Breast epithelium (tissue), 4 donors: ENCODE measurements around the gene ZBTB24. TPM values are rescaled to one million over a fixed set of nuclear protein-coding genes. Genes with fewer than 3 reads are reported as not detected.

Experiments
- DNase-seq, 2 donors: peaks; one replicate each; pipeline ENCODE4 v3.0.0-alpha.2; 2019; ENCODE audit warnings: low spot score in 2 of 2
- H3K27ac ChIP-seq, 2 donors: fragments of 200-600 bp; sonication (generic) in 1 of 2; one replicate each; pipeline ENCODE4 v1.5.1; 2016 to 2019; ENCODE audit warnings: mild to moderate bottlenecking in 1 of 2
- H3K27me3 ChIP-seq, 2 donors: fragments of 200-600 bp; sonication (generic) in 1 of 2; one replicate each; pipeline versions ENCODE4 v1.5.1 to v1.6.0; 2017 to 2019; ENCODE audit warnings: control low read depth in 1 of 2, mild to moderate bottlenecking in 1 of 2
- H3K36me3 ChIP-seq: fragments of 200-600 bp; one replicate; pipeline ENCODE4 v1.5.1; 2019
- H3K4me1 ChIP-seq, 2 donors: fragments of 200-600 bp; sonication (generic); one replicate each; pipeline ENCODE4 v1.5.1; 2016 to 2019; ENCODE audit warnings: control low read depth in 1 of 2
- H3K4me3 ChIP-seq, 3 donors: fragments of 200-600 bp; sonication (generic); 1 replicate in 2 of 3; 2 replicates in 1 of 3; pipeline ENCODE4 v1.5.1; 2016 to 2019; ENCODE audit warnings: mild to moderate bottlenecking in 3 of 3, moderate library complexity in 2 of 3
- H3K9me3 ChIP-seq, 2 donors: fragments of 200-600 bp; sonication (generic) in 1 of 2; one replicate each; pipeline ENCODE4 v1.5.1; 2016 to 2019; ENCODE audit warnings: control low read depth in 1 of 2
- POLR2A ChIP-seq: fragments of 450-650 bp; IDR thresholded peaks from one replicate; pipeline ENCODE4 v1.6.1; 2016; ENCODE audit warnings: antibody characterized with exemption, mild to moderate bottlenecking, moderate library complexity
- POLR2AphosphoS5 ChIP-seq, 3 donors: sonication (generic); formaldehyde crosslinking; IDR thresholded peaks; one replicate each; pipeline ENCODE4 v1.6.1; 2017; ENCODE audit warnings: antibody characterized with exemption in 3 of 3
- intact Hi-C: fragments of 100-400 bp; cut with DNase I; formaldehyde crosslinking; loops from one replicate; pipeline ENCODE4 v1.15.1; 2023; ENCODE audit warnings: low total_unique reads
- total RNA-seq, 3 donors: library from RNA; depleted of rRNA; stranded (reverse); fragments of >200 nt; gene quantifications; one replicate each; pipeline ENCODE4 v1.1.0, GENCODE V29; 2016
- TF ChIP-seq, protein P1 (sequence below), 3 donors: fragments of 450-650 bp; IDR thresholded peaks; one replicate each; pipeline ENCODE4 v1.5.1; 2016 to 2017; ENCODE audit warnings: antibody characterized with exemption in 3 of 3, mild to moderate bottlenecking in 3 of 3, moderate library complexity in 3 of 3

The ZBTB24 gene
- total RNA-seq, 3 donors from 2014 or later: 9.1 to 13.8 (median 9.8) TPM

DNA sequence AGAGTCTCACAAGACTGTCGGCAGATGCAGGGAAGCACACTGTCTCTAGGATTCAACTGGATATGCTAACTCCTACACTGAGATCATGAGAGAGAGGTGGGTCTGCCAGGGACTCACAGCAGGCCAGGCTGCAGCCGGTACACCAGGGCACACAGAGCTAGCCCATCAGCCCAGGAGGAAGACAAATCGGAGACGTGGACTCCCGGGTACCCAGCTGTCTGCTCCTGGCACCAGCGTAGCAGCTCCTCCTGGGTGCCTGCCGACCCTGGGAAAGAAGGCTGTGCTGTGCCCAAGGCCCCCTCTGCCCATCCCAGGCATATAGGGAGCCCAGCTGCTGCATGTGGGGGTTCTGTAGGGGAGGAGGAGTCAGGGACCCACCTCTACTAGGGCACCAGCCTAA is 34.4 kb downstream of the ZBTB24 start:
- intact Hi-C loops: no loop called here
- Histone ChIP-seq H3K4me3 (no peak overlapping the region), H3K4me1 (no peaks in the 10 kb centered on the region), H3K27ac (no peak overlapping the region), H3K27me3 (no peaks in the 10 kb centered on the region), H3K36me3 (no peaks in the 10 kb centered on the region), H3K9me3 (no peaks in the 10 kb centered on the region)
- TF ChIP-seq POLR2A: no peak
- TF ChIP-seq, protein P1, sequence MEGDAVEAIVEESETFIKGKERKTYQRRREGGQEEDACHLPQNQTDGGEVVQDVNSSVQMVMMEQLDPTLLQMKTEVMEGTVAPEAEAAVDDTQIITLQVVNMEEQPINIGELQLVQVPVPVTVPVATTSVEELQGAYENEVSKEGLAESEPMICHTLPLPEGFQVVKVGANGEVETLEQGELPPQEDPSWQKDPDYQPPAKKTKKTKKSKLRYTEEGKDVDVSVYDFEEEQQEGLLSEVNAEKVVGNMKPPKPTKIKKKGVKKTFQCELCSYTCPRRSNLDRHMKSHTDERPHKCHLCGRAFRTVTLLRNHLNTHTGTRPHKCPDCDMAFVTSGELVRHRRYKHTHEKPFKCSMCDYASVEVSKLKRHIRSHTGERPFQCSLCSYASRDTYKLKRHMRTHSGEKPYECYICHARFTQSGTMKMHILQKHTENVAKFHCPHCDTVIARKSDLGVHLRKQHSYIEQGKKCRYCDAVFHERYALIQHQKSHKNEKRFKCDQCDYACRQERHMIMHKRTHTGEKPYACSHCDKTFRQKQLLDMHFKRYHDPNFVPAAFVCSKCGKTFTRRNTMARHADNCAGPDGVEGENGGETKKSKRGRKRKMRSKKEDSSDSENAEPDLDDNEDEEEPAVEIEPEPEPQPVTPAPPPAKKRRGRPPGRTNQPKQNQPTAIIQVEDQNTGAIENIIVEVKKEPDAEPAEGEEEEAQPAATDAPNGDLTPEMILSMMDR (IDR thresholded peaks at IDR 0.05): no peak
- TF ChIP-seq POLR2AphosphoS5 (IDR thresholded peaks at IDR 0.05): no peak
- DNase-seq: no peak

DNA sequence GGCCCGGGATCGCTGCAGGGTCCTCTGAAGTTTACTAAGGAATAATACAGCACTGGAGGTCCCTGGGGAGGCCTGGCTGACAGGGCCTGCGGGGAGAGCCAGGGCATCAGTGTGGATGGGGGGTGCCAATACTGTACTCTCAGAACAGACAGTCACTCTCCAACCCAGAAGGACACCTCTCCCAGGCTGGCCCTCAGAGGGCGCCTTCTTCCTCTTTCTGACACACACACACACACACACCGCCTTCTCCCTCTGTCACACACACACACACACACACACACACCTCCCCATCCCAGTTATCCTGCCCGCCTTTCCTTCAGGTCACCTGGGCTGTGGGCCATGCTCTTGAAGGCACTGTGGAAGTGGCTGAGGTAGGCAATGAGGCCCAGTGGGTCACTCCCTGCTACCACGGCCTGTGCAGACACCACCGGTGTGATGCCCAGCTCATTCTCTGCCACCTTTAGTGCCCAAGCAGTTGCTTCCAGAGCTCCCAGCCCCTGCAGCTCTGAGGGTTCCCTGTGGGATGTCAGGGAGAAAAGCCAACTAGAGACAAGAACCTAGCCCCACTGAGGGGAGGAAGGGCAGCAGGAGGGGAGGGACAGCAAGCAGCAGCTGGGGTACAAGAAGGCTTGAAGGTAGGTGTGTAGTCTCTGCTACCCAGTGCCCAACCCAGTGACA is 35.0 kb downstream of the ZBTB24 start:
- Histone ChIP-seq H3K36me3 (no peaks in the 10 kb centered on the region), H3K9me3 (no peaks in the 10 kb centered on the region), H3K27ac (no peak overlapping the region), H3K4me3 (no peak overlapping the region), H3K27me3 (no peaks in the 10 kb centered on the region), H3K4me1 (no peaks in the 10 kb centered on the region)
- TF ChIP-seq, protein P1 (IDR thresholded peaks at IDR 0.05): no peak
- TF ChIP-seq POLR2A: no peak
- TF ChIP-seq POLR2AphosphoS5 (IDR thresholded peaks at IDR 0.05): no peak
- intact Hi-C loops: no loop called here
- no peak for DNase-seq

DNA sequence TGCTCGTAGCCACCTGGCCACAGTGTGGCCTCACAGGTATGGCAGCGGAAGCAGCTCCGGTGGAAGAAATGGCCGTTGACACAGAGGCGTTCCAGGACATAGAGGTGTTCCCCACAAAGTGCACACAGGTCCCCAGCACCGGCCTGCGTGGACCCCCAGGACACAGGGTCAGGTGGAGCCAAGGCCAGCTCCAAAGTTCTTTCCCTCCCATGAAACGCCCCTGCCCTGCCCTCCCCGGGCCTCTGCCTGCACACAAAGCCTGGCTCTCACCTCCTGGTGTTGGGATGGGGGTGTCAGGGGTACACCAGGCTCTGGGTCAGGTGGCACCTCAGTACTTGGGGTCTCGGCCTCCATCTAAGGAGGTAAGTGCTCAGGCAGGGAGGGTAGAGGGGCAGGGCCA is 35.9 kb downstream of the ZBTB24 start:
- Histone ChIP-seq H3K4me3 (no peak overlapping the region), H3K27me3 (no peaks in the 10 kb centered on the region), H3K9me3 (no peaks in the 10 kb centered on the region), H3K27ac (no peak overlapping the region), H3K4me1 (peaks cover 0 to under 1% of the 10 kb centered on the region in 2 donors), H3K36me3 (no peaks in the 10 kb centered on the region)
- DNase-seq: no peak
- TF ChIP-seq, protein P1 (IDR thresholded peaks at IDR 0.05): no peak
- no peak for TF ChIP-seq POLR2AphosphoS5 (IDR thresholded peaks at IDR 0.05)
- no peak for TF ChIP-seq POLR2A
- intact Hi-C loops: no loop called here

DNA sequence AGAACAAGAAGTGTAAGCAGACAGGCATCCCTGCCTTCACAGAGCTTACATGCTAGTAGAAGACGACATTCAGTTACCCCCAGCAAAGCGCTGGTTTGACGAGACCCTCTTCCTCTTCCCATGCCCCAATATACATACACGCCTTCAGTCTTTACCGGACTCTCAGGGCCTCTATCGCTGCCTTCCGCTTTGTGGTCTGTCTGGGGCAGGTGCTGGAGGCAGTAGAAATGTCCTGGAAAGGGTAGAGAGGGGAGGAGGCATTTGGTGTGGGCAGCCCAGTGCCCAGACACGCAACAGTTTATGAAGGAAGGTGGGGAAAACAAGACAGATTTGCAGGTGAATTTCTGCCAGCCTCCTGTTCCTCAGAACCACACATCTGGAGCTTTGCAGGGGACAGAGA is 36.5 kb downstream of the ZBTB24 start:
- TF ChIP-seq POLR2A: no peak
- TF ChIP-seq POLR2AphosphoS5 (IDR thresholded peaks at IDR 0.05): no peak
- TF ChIP-seq, protein P1 (IDR thresholded peaks at IDR 0.05): no peak
- Histone ChIP-seq H3K4me3 (no peak overlapping the region), H3K27me3 (no peaks in the 10 kb centered on the region), H3K4me1 (peaks cover 5% of the 10 kb centered on the region in 2 donors), H3K9me3 (no peaks in the 10 kb centered on the region), H3K27ac (no peak overlapping the region), H3K36me3 (no peaks in the 10 kb centered on the region)
- intact Hi-C loops: no loop called here
- no peak for DNase-seq

DNA sequence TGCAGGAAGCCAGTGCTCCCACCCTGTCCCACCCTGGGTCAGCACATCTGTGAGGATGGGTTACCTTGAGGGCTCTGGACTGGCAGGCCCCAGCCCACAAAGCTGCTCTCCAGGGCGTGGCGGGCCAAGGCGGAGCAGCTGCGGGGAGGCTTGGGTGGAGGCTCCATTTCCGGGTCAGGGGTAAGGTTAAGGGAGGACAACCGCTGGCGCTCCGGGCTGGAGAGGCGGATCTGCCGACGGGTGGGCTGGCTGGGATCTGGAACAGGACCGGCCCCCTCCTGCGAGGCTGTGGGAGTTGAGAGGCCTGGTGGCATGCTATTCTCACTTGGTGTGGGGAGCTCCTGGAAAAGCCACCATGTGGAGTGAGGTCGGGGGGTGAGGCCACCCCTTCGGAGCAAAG is 36.9 kb downstream of the ZBTB24 start:
- no peak overlapping the region for H3K4me3 ChIP-seq
- TF ChIP-seq, protein P1 (IDR thresholded peaks at IDR 0.05): no peak
- TF ChIP-seq POLR2A (no peak), POLR2AphosphoS5 (IDR thresholded peaks at IDR 0.05) (no peak)

More for the DNA sequence above, 36.9 kb downstream of the ZBTB24 start:
- Histone ChIP-seq H3K4me1 (peaks cover 5 to 7% of the 10 kb centered on the region in 2 donors), H3K27ac (no peak overlapping the region), H3K9me3 (no peaks in the 10 kb centered on the region), H3K36me3 (no peaks in the 10 kb centered on the region), H3K27me3 (no peaks in the 10 kb centered on the region)
- intact Hi-C loops: no loop called here
- DNase-seq: no peak
